NCI-H1436 (cell line): ENCODE results near the gene ZG16B.

Experiments
- DNase-seq: peaks from one replicate; lab custom pipeline; 2025; lab: John Stamatoyannopoulos, UW

Gene ZG16B

GRCh38 chr16:2806286-2806685 lies 23.8 kb upstream of the ZG16B start:
- no peak for DNase-seq

- DNase-seq: no peak
These were observed 21.9 kb upstream of the ZG16B start for GRCh38 chr16:2808181-2808580.

GRCh38 chr16:2809149-2809760 lies 20.8 kb upstream of the ZG16B start:
- DNase-seq: no peak

- no peak for DNase-seq
These were observed 19.5 kb upstream of the ZG16B start for GRCh38 chr16:2810651-2811050.

- no peak for DNase-seq
These were observed 18.2 kb upstream of the ZG16B start for GRCh38 chr16:2811703-2812471.

GRCh38 chr16:2813771-2814221 lies 16.3 kb upstream of the ZG16B start:
- no peak for DNase-seq

- no peak for DNase-seq
These were observed 15.4 kb upstream of the ZG16B start for GRCh38 chr16:2814551-2815298.

GRCh38 chr16:2815299-2815771 lies 14.8 kb upstream of the ZG16B start:
- DNase-seq: no peak

GRCh38 chr16:2816751-2817339 lies 13.3 kb upstream of the ZG16B start, which contains the start of gene PRSS21:
Gene PRSS21 (plus strand): TSS chr16:2817237. CDS start chr16:2817269, 32 bp downstream.
- no peak for DNase-seq

- no peak for DNase-seq
These were observed 12.5 kb upstream of the ZG16B start for GRCh38 chr16:2817340-2818271.

GRCh38 chr16:2818272-2818876 lies 11.7 kb upstream of the ZG16B start:
- no peak for DNase-seq

- no peak for DNase-seq
These were observed 10.7 kb upstream of the ZG16B start for GRCh38 chr16:2819179-2819938.

- no peak for DNase-seq
These were observed 9.9 kb upstream of the ZG16B start for GRCh38 chr16:2819939-2820835.

- DNase-seq: no peak
These were observed 9.1 kb upstream of the ZG16B start for GRCh38 chr16:2820836-2821486.

GRCh38 chr16:2821487-2822157 lies 8.5 kb upstream of the ZG16B start:
- no peak for DNase-seq

GRCh38 chr16:2822158-2822495 lies 8.0 kb upstream of the ZG16B start:
- DNase-seq: no peak

- no peak for DNase-seq
These were observed 7.6 kb upstream of the ZG16B start for GRCh38 chr16:2822496-2822895.

GRCh38 chr16:2824626-2825025 lies 5.5 kb upstream of the ZG16B start:
- no peak for DNase-seq
